GM21367 (cell line): ENCODE data around the gene MAPK8.
"Not testable (repeated sequence)": the region's sequence is repeated elsewhere in the genome, so short reads cannot be mapped to it uniquely, and the experiment has no call there.

Experiments
- ATAC-seq: cut with Tn5 transposase; IDR thresholded peaks from one replicate; pipeline ENCODE4 v1.9.1; 2021; ENCODE audit not compliant: unreplicated experiment

The MAPK8 gene

GRCh38 chr10:48333856-48334255 lies 27.4 kb downstream of the MAPK8 start:
- no peak for ATAC-seq

- ATAC-seq, result no peak
Observed at GRCh38 chr10:48335788-48336187, 29.3 kb downstream of the MAPK8 start.

- peak; percentile 70 for ATAC-seq
Observed at GRCh38 chr10:48336978-48337599, 30.6 kb downstream of the MAPK8 start.

- ATAC-seq, result no peak
Observed at GRCh38 chr10:48340734-48341133, 34.3 kb downstream of the MAPK8 start.

- no peak for ATAC-seq
Observed at GRCh38 chr10:48343106-48343505, 36.6 kb downstream of the MAPK8 start.

- ATAC-seq, result no peak
Observed at GRCh38 chr10:48343921-48344598, 37.6 kb downstream of the MAPK8 start.

GRCh38 chr10:48346248-48346647 lies 39.8 kb downstream of the MAPK8 start:
- not testable (repeated sequence) for ATAC-seq

GRCh38 chr10:48347539-48347938 lies 41.1 kb downstream of the MAPK8 start:
- not testable (repeated sequence) for ATAC-seq

- ATAC-seq, result not testable (repeated sequence)
Observed at GRCh38 chr10:48347943-48348342, 41.5 kb downstream of the MAPK8 start.

GRCh38 chr10:48353246-48353645 lies 46.8 kb downstream of the MAPK8 start:
- no peak for ATAC-seq

GRCh38 chr10:48357631-48358030 lies 51.2 kb downstream of the MAPK8 start:
- ATAC-seq, result no peak

GRCh38 chr10:48358162-48358561 lies 51.7 kb downstream of the MAPK8 start:
- ATAC-seq, result no peak

- no peak for ATAC-seq
Observed at GRCh38 chr10:48358838-48359237, 52.4 kb downstream of the MAPK8 start.

GRCh38 chr10:48361176-48361575 lies 54.7 kb downstream of the MAPK8 start:
- no peak for ATAC-seq

GRCh38 chr10:48363617-48364355 lies 57.3 kb downstream of the MAPK8 start:
- no peak for ATAC-seq

- no peak for ATAC-seq
Observed at GRCh38 chr10:48364659-48365405, 58.4 kb downstream of the MAPK8 start.

GRCh38 chr10:48365668-48366067 lies 59.2 kb downstream of the MAPK8 start:
- ATAC-seq, result no peak

GRCh38 chr10:48366261-48366660 lies 59.8 kb downstream of the MAPK8 start:
- ATAC-seq, result no peak

- ATAC-seq, result no peak
Observed at GRCh38 chr10:48369501-48369900, 63.0 kb downstream of the MAPK8 start.

GRCh38 chr10:48377751-48378530 lies 71.5 kb downstream of the MAPK8 start:
- ATAC-seq, result no peak

- ATAC-seq, result no peak
Observed at GRCh38 chr10:48378675-48379074, 72.2 kb downstream of the MAPK8 start.
